AG09319 (cell line): ENCODE results near the gene SLC9B2.

Source experiments
- DNase-seq: peaks from one replicate; pipeline ENCODE4 v3.0.0-alpha.2; 2010; ENCODE audit warnings: low read depth; ENCODE audit errors: extremely low read depth
- CTCF ChIP-seq: IDR thresholded peaks from 2 replicates; pipeline ENCODE4 v1.5.1; 2011; ENCODE audit warnings: low read depth, mild to moderate bottlenecking, inconsistent platforms, low read length, moderate library complexity

The SLC9B2 gene

GRCh38 chr4:103076747-103077347 is at the start of gene SLC9B2:
SLC9B2 (minus strand) TSS chr4:103076761; CDS start chr4:103067550, 9,211 bp downstream.
- no peak for TF ChIP-seq CTCF
- DNase-seq: no peak

- no peak for TF ChIP-seq CTCF
- DNase-seq: no peak
Observed at GRCh38 chr4:103126126-103126525, 49.6 kb upstream of the SLC9B2 start.

GRCh38 chr4:103123114-103123513 is 46.6 kb upstream of the SLC9B2 start:
- DNase-seq: no peak
- no peak for TF ChIP-seq CTCF

GRCh38 chr4:103118166-103118565 is 41.6 kb upstream of the SLC9B2 start:
- no peak for DNase-seq
- TF ChIP-seq CTCF: no peak

GRCh38 chr4:103111598-103111997 is 35.0 kb upstream of the SLC9B2 start:
- no peak for DNase-seq
- TF ChIP-seq CTCF: no peak

GRCh38 chr4:103108542-103108941 is 32.0 kb upstream of the SLC9B2 start:
- DNase-seq: no peak
- no peak for TF ChIP-seq CTCF

- DNase-seq: no peak
- no peak for TF ChIP-seq CTCF
Observed at GRCh38 chr4:103105558-103106356, 29.2 kb upstream of the SLC9B2 start.
